ENCODE data around the gene RITA1.

The RITA1 gene

GRCh38 chr12:113185180-113186032 lies at the start of gene RITA1, which contains the start of gene DDX54:
TSS of gene RITA1 (plus strand) at chr12:113185721. CDS start at chr12:113186747, 1,026 bp downstream.
TSS of gene DDX54 (minus strand) at chr12:113185478. CDS start at chr12:113185451, 27 bp downstream.
- Histone ChIP-seq H2AFZ (peak within 1 kb of the TSS; percentile 100), H3K9ac (peak within 1 kb of the TSS; percentile 98), H3K27me3 (ENCODE audit: control insufficient read depth, insufficient read depth, low read length) (no peaks in the 10 kb centered on the region), H3K9me3 (ENCODE audit: control insufficient read depth, low read length) (no peaks in the 10 kb centered on the region), H3K36me3 (ENCODE audit: control insufficient read depth, insufficient read depth, low read length) (no peaks in the 10 kb centered on the region), H3K4me2 (ENCODE audit: low read length) (peak within 1 kb of the TSS; percentile 86), H3K4me1 (peaks cover 13% of the 10 kb centered on the region), H3K79me2 (peaks cover 14% of the 10 kb centered on the region), H3K4me3 (ENCODE audit: low read depth, low read length) (peak within 1 kb of the TSS; percentile 99), H3K27ac (peak within 1 kb of the TSS; percentile 95)
- TF ChIP-seq CTCF (IDR thresholded peaks at IDR 0.05) = no peak

- no peak for TF ChIP-seq CTCF (IDR thresholded peaks at IDR 0.05)
- Histone ChIP-seq H3K4me1 (peaks cover 65% of the 10 kb centered on the region), H3K9ac (no peak overlapping the region), H3K4me3 (ENCODE audit: low read depth, low read length) (peak overlapping the region; percentile 86), H3K36me3 (ENCODE audit: control insufficient read depth, insufficient read depth, low read length) (no peaks in the 10 kb centered on the region), H3K79me2 (peaks cover 34% of the 10 kb centered on the region), H2AFZ (peak overlapping the region; percentile 84), H3K4me2 (ENCODE audit: low read length) (peak overlapping the region; percentile 62), H3K27me3 (ENCODE audit: control insufficient read depth, insufficient read depth, low read length) (no peaks in the 10 kb centered on the region), H3K9me3 (ENCODE audit: control insufficient read depth, low read length) (no peaks in the 10 kb centered on the region), H3K27ac (peak overlapping the region; percentile 96)
These were observed 49.2 kb upstream of the RITA1 start for GRCh38 chr12:113136128-113136989.

- Histone ChIP-seq H3K4me2 (ENCODE audit: low read length) (peak overlapping the region; percentile 62), H3K9me3 (ENCODE audit: control insufficient read depth, low read length) (no peaks in the 10 kb centered on the region), H3K27ac (peak overlapping the region; percentile 96), H3K79me2 (peaks cover 30% of the 10 kb centered on the region), H3K36me3 (ENCODE audit: control insufficient read depth, insufficient read depth, low read length) (no peaks in the 10 kb centered on the region), H3K9ac (no peak overlapping the region), H3K4me3 (ENCODE audit: low read depth, low read length) (no peak overlapping the region), H2AFZ (no peak overlapping the region), H3K27me3 (ENCODE audit: control insufficient read depth, insufficient read depth, low read length) (no peaks in the 10 kb centered on the region), H3K4me1 (peaks cover 71% of the 10 kb centered on the region)
- TF ChIP-seq CTCF (IDR thresholded peaks at IDR 0.05) = no peak
These were observed 48.5 kb upstream of the RITA1 start for GRCh38 chr12:113136990-113137511.

- no peak for TF ChIP-seq CTCF (IDR thresholded peaks at IDR 0.05)
- no peaks in the 10 kb centered on the region for H3K36me3 ChIP-seq (ENCODE audit: control insufficient read depth, insufficient read depth, low read length)
- no peak overlapping the region for H3K9ac ChIP-seq
- no peak overlapping the region for H3K4me3 ChIP-seq (ENCODE audit: low read depth, low read length)
- peak overlapping the region; percentile 47 for H3K4me2 ChIP-seq (ENCODE audit: low read length)
- peak overlapping the region; percentile 68 for H2AFZ ChIP-seq
- H3K4me1 ChIP-seq = peaks cover 73% of the 10 kb centered on the region
- H3K79me2 ChIP-seq = peaks cover 20% of the 10 kb centered on the region
- H3K27ac ChIP-seq = peak overlapping the region; percentile 96
- no peaks in the 10 kb centered on the region for H3K9me3 ChIP-seq (ENCODE audit: control insufficient read depth, low read length)
- H3K27me3 ChIP-seq (ENCODE audit: control insufficient read depth, insufficient read depth, low read length) = no peaks in the 10 kb centered on the region
These were observed 47.4 kb upstream of the RITA1 start for GRCh38 chr12:113137861-113138783.
